NCI-H2227 (cell line): ENCODE measurements around the gene ZNF503.

ENCODE experiments used
- DNase-seq: peaks from one replicate; lab custom pipeline; 2025; ENCODE audit not compliant: unreplicated experiment; lab: John Stamatoyannopoulos, UW

Gene ZNF503

DNA sequence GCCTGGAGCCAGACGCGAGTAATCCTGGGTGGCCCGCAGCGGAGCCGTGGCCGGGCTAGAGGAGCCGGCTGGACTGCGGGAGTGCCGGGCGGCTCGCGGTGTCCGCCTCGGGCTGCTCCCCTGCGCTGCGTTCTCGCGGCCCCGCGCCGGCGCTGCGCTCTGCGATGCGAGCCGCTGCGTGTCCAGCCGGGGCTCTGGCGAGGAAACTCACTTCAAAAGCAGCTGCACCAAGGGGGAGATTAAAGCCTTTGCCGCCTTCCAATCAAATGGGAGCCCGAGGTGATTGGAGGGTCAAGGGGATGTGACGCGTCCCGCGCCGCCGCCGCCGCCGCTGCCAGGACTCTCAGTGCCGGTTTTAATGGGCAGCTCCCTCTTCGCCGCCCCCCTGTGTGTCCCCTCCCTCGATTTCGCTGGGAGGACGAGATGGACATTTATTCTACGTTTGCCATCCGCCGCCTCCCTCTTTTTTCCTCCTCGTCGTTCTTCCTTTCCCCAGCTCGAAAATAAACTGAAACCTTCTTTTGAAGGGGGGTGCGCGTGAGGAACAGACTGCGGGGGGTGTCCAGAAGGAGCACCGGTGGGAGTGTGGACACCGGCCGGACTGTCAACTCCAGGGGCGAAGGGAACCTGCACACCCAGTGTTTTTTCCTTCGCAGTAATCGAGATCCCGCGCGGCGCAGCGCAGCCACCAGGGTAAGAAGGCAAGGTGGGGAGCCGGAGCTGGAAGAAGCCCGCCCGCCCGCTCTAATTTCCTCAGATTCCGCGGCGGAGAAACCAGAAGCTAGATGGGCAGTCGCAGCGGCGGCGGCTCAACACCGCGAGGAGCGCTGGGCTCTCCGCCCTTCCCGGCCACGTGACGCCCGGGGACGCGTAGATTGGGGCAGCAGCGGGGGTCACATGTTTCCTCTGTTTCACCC lies at the start of gene ZNF503:
Gene ZNF503, minus strand, starts transcription at position 196 of the 917 bp plus-strand sequence. CDS start 345 bp downstream, outside the sequence.
- peak; percentile 95 for DNase-seq

DNA sequence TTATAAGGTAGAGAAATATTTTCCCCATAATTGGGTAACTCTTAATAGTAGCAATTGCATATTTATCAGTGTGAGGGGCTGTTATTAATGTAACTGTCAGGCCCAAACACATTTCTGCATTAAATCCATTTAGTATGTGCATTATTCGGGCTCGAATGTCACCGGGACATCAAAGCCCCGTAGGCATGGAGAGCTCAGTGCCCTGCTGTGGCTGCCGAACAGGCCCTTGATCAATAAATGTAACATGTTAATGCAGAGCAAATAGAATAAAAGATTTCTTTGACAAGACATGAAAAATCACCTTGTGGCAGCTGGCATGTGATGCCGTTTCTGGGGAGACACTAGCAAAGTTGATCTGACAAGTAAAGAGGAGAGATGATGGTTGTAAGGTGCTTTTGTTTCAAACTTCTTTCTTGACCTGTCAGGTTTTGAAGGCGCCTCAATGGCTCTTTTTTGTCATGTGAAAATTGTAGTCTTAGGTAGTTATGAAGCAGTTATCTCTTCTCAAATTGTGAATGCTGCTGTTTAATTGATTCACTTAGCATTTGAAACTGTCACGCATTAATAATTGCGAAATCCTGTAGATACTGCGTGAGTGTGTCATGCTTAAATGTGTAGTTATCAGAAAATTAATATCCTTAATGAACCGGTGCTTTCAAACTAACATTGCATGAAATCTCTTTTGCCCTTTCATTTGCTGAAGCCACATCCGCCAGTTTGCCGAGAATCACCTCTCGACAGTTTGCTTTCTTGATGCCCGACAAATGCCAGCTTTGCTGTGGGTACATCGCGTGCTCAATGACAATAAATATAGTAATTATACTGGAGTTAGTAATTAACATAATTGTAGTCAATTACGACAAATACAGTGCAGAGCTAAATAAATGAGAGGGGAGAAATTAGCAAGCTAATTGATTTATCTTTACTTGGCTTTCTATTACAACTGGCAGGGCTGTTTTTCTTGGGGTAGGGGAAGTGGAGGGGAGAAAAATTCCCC lies 49.4 kb upstream of the ZNF503 start:
- DNase-seq = no peak

GRCh38 chr10:75450075-75450445 lies 48.5 kb upstream of the ZNF503 start:
- peak; percentile 56 for DNase-seq

DNA sequence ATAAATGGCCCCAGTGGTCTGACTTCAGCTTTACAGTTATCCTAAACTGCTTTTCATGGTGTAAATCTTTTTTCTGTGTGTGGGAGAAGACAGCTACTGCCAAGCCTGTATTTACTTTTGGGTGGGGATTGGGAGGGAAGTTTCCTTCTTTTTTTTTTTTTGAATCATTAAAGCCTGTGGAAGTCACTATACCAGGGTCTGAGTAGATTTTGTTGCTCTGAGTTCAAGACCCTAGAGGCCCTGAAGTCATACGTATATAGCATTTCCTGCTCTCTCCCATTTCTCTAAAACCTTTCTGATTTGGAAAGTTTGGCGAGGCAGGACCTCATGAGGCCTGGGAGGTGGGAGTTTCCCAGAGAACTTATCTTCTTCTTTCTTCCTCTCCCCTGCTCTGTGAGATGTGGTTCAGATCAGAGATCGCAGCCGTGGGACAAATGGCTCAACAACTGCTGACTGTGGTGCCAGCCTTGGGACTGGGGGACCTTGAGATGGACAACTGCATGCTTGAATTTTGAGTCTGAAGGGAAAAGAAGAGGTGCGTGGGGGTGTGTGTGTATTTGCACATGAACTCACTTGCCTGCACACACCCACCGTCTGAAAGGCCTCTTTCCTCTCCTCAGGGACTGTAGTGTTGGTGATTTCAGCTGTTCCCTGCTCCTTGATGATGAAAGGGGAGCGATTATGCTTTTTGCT lies 48.0 kb upstream of the ZNF503 start:
- DNase-seq = no peak

DNA sequence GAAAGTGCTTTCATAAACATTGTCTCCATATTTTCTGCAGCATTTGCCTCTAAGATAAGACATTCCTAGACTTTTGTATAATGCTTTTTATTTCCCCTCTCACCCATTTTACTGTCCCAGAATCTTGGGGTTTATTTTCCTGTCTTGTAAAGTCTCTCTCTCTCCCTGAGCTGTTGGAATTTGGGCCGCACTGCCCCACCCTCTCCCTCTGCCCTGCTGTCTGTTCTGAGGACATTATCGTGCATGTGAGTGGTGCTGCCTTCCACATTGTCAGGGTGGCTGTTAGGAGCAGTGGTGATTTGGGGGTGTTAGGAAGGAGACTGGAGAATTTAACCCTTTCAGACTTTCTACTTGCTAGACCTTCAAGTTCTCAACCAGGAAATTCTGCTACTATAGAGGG lies 46.6 kb upstream of the ZNF503 start:
- no peak for DNase-seq

GRCh38 chr10:75446508-75446907 lies 44.9 kb upstream of the ZNF503 start:
- DNase-seq = no peak

GRCh38 chr10:75444781-75445386 lies 43.3 kb upstream of the ZNF503 start:
- no peak for DNase-seq

DNA sequence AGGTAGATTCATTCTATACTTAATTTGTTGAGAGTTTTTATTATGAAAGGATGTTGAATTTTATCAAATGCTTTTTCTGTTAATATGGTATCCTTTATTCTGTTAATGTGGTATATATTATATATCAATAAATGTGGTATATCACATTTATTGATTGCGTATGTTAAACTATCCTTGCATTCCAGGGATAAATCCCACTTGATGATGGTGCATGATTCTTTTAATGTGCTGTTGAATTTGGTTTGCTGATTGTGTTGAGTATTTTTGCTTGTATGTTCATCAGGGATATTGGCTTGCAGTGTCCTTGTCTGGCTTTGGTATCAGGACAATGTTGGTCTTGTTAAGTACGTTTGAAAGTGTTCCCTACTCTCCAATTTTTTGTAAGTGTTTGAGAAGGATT lies 41.8 kb upstream of the ZNF503 start:
- no peak for DNase-seq

- no peak for DNase-seq
Observed at GRCh38 chr10:75441682-75442081, 40.1 kb upstream of the ZNF503 start.

DNA sequence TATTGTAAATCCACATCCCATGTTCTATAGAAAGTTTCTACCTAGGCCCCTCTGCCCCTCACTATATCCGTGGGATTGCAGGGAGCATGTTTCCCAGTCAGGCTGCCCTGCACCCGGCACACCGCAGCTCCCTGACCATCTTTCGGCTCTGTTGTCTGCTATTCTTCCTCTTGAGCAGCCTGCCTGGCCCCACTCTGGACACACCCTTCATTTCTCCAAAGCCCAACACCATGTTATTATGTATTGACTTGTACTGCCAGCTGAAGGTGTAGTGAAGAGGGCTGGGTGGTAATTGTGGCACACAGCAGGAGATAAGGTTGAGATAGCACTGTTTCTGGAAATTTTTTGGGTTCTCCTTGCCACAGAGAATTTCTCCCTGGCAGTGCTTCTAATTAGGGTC lies 39.6 kb upstream of the ZNF503 start:
- DNase-seq = peak; percentile 82

DNA sequence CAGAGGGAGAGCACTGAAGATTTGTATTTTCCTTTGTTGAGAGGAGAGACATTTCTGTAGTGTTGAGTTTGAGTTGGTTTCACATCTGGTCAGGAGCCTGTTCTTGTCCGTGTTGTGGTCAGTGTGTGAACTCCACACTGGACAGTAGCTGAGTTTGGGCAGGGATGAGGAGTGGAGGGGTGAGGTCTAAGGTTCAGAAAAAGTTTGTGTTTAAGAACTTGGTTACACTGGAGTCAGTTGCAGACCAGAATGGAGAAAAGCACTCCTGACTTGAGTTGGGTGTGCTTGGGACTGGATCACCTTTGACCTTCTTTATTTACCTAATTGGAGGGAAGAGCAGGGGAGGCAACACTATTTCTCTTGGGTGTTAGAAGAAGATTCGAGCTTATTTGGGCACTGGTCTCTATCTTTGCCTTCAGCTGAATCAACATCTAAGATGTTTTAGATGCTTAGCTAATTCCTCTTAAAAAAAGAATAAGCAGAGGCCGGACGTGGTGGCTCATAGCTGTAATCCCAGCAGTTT lies 38.8 kb upstream of the ZNF503 start:
- DNase-seq = no peak

- DNase-seq = no peak
Observed at GRCh38 chr10:75439811-75440210, 38.2 kb upstream of the ZNF503 start.

- no peak for DNase-seq
Observed at GRCh38 chr10:75438275-75438674, 36.7 kb upstream of the ZNF503 start.

DNA sequence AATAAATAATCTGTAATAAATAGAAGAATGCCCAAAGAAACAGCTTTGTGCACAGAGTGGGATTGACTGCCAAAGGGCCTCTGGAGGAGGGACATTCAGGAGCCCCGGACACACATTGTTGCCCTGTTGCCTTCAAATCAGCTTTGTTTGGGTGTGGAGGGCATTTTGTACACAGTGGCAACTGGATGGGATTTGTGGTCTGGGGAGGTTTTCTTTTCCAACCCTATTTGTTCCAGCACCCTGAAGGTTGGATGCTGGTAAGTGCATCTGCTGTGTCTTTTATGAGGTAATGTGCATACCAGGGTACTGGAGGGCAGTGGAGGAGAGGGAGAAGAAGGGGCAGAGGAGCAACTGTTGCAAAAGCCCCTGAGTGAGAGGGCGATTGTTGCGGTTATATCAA lies 36.1 kb upstream of the ZNF503 start:
- no peak for DNase-seq

DNA sequence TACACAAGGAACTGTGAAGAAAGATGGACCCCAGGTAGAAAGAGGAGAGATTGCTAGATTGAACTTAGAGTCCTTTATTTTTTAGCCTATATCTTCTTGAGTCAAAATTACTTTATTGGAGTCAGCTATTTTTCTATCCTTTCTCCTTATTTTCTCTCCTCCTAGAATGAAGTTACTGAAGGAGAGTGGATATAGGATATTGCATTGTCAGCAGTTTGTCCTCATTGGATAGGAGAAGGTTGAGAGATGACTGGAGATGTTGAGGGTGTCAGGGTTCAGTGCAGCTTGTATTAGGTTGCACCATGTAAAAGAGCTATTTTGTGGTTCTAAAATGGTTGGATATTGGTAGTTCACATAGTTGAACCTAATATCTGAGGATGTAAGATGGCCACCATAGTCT lies 35.3 kb upstream of the ZNF503 start:
- no peak for DNase-seq

GRCh38 chr10:75435291-75435690 lies 33.7 kb upstream of the ZNF503 start:
- no peak for DNase-seq

GRCh38 chr10:75434291-75434690 lies 32.7 kb upstream of the ZNF503 start:
- no peak for DNase-seq

GRCh38 chr10:75433216-75433615 lies 31.7 kb upstream of the ZNF503 start:
- no peak for DNase-seq

DNA sequence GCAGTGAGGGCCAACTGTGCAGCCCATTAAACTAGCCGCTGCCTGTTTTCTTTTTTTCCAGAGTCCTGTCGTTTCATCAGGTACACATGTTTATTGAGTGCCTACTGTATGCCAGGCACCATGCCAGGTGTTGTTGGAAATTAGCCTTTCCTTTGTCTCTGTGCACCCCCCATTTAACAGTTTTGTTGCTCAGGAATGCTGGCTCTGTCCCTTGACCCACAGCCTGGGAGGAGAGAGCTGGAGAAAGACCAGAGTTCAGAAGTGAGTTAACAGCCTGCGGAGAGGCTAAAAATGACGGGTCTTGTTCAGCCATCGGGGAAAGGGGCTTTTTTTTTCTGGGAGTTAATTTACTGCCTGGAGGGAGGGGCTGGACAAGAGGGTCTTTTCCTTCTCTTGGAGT lies 31.2 kb upstream of the ZNF503 start:
- no peak for DNase-seq

- DNase-seq = no peak
Observed at GRCh38 chr10:75432176-75432575, 30.6 kb upstream of the ZNF503 start.
